Stimulated activated CD8-positive, alpha-beta memory T cell treated with anti-CD3 and anti-CD28 coated beads, Interleukin-12 subunit alpha, Interleukin-12 subunit beta, amount 100 ng/mL, for 1 hour (primary cell): Measurements from ENCODE around the gene FGGY.
"Not testable (repeated sequence)": the region's sequence is repeated elsewhere in the genome, so short reads cannot be mapped to it uniquely, and the experiment has no call there.

Experiments
- DNase-seq: peaks from one replicate; pipeline ENCODE4 v3.0.0-alpha.2; 2020; ENCODE audit warnings: low read depth

Gene FGGY

DNA sequence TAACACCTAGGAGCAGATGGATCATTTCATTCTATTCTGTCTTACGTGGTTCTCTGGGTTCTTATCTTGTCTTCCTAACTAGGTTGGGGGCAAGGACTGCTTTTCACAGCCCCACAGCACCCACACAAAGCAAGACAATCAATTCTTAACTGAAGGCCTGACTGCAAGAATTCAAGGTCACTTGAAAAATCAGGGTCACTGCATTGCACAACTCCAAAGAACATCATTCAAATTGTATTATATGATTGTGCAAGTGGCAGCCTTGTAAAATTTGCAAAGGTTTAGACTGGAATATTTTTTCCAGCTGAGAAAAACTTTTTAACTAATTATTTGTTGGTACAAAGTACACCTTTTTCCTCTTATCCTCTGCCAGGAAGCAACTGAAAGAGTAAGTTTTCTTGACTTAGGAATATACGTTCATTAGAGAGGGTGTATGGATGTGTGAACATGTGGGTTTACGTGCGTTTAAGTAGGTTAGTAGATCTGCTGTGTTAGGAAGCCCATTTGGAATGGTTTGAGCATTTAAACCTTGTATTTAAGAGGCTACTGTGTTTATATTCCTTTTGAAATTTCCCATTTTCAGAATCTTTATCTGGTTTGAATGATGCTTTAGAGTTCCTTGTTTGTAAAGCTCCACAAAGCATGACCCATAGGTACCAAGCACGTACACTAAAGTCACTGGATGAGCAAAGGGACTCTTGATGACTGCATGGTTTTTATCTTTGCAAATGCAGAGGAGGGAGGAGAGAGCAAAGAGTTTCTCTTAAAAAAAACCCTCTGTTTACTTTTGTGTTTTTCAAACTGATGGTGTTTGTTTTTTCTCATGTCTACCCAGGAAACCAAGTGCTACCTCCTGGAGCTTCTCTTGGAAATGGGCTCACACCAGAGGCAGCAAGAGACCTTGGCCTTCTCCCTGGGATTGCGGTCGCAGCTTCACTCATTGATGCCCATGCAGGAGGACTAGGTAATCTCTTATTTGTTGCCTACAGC lies 214.9 kb downstream of the FGGY start:
- no peak for DNase-seq

DNA sequence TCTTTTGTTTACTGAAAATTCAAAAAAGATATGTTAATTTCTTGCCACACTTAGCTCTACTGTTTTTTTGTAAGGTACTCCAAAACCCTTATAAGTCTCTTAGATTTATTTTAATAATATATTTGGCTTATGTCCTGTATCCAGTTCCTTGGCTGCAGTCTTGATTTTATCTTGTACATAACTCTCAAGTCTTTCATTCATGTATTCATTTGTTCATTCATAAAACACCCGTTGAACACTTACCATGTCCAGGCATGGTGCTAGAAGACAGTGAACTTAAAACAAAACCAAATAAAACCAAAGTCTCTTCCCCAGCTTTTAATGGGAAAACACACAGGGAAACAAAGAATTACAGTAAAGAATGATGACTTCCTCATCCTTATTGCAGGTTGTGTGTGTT lies 215.8 kb downstream of the FGGY start:
- no peak for DNase-seq

DNA sequence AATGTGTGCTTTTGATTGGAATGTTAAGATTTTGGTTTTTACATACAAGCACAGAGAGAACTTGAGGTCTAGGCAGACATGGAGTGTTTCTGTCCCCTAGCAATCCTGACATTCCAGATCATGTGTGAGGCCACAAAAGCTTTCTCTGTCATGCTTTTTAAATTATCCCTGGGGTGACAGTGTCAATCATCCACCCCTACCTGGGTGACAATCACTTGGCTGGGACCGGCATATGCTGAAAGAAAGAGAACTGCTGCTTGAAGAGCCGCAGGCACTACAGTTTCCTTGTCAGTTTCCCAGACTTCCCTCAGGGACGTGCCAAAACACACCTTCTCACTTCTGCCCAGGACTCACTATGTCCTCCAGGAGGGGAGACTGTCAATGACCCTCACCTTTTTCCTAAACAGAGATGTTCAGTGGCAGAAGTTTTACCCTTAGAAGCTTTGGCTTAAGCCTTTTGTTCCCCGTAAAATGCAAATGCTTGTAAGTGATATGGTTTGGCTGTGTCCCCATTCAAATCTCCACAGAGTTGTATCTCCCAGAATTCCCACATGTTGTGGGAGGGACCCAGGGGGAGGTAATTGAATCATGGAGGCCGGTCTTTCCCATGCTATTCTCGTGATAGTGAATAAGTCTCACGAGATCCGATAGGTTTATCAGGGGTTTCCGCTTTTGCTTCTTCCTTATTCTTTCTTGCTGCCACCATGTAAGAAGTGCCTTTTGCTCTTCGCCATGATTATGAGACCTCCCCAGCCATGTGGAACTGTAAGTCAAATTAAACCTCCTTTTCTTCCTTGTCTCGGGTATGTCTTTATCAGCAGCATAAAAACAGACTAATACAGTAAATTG lies 217.4 kb downstream of the FGGY start:
- DNase-seq, result no peak

DNA sequence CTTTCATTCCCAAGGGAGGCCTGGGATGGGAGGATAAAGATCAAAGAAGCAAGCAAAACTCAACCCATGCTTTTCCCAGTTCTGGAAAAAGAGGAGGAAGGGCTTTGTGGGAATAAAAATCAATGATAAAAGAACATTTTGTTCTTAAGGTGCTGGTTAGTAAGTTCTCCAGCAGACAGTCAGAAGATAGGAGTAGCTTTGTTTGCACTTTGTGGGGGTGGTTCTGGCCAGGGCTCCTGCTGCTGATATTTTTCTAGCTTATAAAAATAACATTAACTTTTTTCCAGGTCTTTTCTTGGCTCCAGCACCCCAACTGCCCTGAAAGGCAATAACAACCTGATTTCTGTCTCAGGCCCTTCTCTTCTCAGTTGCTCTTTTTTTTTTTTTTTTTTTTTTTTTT lies 220.0 kb downstream of the FGGY start:
- no peak for DNase-seq

- DNase-seq, result no peak
These were observed 223.3 kb downstream of the FGGY start for GRCh38 chr1:59520194-59520593.

DNA sequence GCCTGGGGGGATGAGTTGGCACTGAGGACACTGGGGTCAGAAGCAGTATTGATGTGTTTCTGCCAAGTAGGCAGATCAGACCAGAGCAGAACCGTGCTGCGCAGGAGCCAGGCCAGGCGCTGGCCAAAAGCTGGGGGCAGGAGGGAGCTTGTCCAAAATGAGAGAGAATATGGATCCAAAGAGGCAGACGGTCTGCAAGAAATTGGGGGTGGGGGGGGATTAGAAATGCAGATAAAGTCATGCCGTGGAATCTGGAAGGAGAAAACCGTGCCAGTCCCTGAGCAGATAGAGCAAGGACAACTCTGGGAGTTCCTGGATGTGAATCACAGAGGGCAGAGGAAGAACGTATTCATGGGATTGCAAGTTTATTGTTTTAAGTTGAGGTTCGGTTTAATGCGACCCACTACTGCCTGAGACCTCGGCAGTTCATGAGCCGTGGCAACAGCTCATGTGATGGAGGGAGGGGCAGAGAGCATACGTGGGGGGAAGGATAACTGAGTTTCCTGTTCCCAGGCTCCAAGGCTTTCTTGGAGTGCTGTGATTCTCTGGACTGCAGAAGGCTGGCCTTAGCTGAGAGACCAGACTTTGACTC lies 224.0 kb downstream of the FGGY start:
- no peak for DNase-seq

GRCh38 chr1:59521456-59521855 lies 224.6 kb downstream of the FGGY start:
- DNase-seq, result no peak

- DNase-seq, result no peak
These were observed 226.1 kb downstream of the FGGY start for GRCh38 chr1:59522925-59523505.

DNA sequence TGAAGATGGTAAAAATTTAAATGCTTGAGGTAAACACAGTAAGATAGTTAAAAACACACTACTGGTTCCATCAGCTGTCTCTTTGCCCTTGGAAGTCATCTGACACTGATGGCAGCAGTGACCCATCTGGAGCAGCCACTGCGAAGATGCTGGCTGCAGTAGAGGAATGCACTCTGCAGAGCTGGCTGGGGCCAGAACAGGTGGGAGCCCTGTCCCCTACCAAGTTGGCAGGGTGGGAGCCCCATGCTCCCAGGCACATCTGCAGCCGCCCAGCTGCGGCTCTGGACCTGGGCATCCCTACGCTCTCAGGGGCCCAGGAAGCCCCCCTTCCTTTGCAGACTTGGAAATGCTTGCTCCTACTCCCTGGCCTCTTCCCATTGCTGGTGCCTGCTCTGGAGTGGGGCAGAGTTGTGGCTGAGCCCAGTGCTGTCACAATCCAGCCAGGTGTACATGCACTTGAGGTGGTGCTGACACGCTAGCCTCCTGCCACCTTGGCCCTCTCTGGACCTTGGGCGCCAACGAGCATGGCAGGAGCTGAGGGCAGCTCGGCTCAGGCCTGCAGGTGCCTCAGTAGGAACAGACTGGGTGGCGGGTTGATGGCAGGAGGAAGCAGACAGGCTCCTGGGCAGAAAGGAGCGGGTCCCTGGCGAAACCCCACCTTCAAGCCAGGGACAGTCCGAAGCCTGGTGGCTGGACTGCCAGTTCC lies 227.0 kb downstream of the FGGY start:
- DNase-seq, result no peak

DNA sequence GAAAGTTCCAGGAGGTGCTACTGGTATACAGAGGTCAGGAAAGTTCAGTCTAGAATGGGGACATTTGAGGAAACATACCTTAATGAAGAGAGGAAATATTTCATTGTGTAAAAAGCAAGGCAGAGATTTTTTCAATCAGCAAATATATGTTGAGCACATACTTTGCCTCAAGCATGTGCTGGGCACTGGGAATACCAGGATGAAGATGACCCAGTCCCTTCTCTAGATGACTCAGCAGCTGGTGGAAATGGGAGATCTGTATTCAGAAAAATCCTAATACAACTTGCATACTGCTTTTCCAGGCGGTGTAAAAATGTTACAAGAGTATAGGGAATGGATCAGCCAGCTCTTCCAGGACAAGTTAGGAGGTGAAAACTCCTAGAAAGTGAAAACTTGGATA lies 229.3 kb downstream of the FGGY start:
- DNase-seq, result no peak

- DNase-seq, result no peak
These were observed 231.6 kb downstream of the FGGY start for GRCh38 chr1:59528471-59528870.

- DNase-seq, result no peak
These were observed 232.0 kb downstream of the FGGY start for GRCh38 chr1:59528900-59529299.

- no peak for DNase-seq
These were observed 233.2 kb downstream of the FGGY start for GRCh38 chr1:59530119-59530518.

- DNase-seq, result no peak
These were observed 235.2 kb downstream of the FGGY start for GRCh38 chr1:59532102-59532501.

- not testable (repeated sequence) for DNase-seq
These were observed 241.6 kb downstream of the FGGY start for GRCh38 chr1:59538476-59538875.

DNA sequence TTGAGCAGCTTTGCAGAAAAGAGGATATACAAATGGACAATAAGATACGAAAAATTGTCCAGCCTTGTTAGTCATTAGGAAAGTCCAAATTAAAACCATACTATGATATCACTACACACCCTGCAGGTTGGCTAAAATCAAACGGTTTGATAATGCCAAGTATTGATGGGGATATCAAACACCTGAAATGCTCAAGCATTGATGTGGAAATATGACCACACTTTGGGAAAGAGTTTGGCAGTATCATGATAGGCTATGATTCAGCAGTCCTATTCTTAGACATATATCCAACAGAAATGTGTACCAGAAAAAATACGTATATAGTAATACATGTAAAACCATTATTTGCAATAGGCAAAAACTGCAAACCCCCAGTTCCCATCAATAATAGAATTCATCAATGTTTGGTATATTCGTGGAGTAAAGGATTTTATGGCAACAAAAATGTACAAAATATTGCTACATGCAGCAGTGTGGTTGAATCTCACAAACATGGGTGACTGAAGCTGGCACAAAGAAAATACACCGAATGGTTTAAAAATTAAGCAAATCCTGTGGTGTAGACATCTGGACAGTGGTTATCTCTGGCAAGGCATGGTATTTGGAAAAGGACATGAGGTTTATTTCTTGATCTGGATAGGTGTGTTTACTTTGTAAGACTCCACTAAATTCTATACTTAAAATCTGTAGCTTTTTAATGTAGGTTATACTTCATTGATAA lies 243.2 kb downstream of the FGGY start:
- no peak for DNase-seq

DNA sequence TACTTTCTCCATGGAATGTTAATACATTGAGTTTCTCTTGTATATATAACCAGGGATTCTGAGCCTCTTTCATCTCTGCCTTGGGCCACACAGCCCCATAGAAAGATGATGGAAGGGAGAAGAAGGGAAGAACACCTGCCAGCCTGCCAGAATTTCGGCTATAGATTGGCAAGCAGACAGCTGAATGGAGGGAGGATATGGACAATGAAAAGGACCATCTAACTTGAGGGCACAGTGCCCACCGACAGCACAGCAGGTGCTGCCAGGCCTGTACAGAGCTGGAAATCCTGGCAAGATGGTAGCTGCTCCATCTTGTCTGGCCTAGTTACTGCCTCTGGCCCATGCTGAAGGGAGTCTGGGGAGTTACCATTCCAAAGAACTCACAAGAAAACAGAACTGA lies 244.3 kb downstream of the FGGY start:
- no peak for DNase-seq

DNA sequence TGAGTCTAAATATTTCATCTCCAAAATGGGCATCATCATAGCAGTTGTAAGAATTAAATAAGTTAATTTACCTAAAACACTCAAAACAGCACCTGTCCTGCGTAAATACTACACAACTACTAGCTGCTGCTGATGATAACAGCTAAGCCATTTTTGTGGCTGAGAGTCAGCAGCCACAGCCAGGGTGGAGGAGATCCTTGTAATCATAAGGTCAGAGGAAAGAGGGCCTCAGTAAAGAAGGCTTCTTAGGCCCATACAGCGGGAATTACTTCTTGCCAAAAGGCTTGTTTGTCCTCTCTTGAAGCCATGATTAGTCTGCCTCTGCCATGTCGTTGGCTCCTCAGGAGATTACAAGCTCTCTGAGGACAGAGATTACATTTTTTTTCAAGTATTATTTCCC lies 245.0 kb downstream of the FGGY start:
- no peak for DNase-seq

DNA sequence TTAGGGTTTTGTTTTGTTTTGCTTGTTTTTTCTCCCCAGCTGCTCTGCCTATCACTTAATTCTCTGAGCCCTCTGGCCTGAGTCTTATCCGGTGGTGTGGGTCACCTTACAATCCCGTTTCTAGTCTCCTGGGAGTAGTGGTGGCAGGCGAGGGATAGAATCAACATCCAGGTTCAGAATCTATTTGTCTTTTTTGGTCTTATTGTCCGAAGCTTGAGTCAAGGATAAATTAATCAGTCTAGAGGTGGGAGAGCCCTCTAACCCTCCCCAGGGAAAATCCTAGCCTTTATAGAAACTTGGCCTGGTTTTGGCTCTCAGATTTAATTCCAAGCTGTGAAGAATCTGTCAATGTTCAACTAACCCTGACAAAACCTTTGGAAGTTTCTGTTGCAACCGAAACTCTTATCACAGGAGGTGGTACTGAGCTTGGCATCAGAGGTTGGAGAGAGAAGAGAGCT lies 246.3 kb downstream of the FGGY start:
- no peak for DNase-seq

- DNase-seq, result no peak
These were observed 247.9 kb downstream of the FGGY start for GRCh38 chr1:59544615-59545293.
